IMR-90 (cell line): ENCODE results near the gene SOWAHC. TPM values are rescaled to one million over a fixed set of nuclear protein-coding genes. Genes with fewer than 3 reads are reported as not detected.

Experiments
- ATAC-seq: fragments of 200-7000 bp; cut with Tn5 transposase; 2 replicates; pipeline ENCODE4 v1.9.1; 2020; ENCODE audit warnings: low read depth, mild to moderate bottlenecking, moderate library complexity
- BruUV-seq: library from RNA; stranded (reverse); fragments of 400-500 nt; replicated peaks from 2 replicates; lab custom pipeline; 2021; lab: Mats Ljungman, UMichigan
- CTCF ChIA-PET: fragments of 300-600 bp; formaldehyde crosslinking; extraction: SDS; loops from one replicate; lab custom pipeline; 2021; ENCODE audit warnings: antibody characterized with exemption; lab: Yijun Ruan, JAX
- POLR2A ChIA-PET: fragments of 300-600 bp; sonication (Branson Sonifier 250); formaldehyde crosslinking; loops from one replicate; lab custom pipeline; 2022; ENCODE audit warnings: antibody characterized with exemption; ENCODE audit not compliant: unreplicated experiment; lab: Charles Lee
- DNase-seq: peaks from one replicate; pipeline ENCODE4 v3.0.0; 2013
- H2AFZ ChIP-seq: replicated peaks from 2 replicates; pipeline ENCODE3; 2013; ENCODE audit warnings: low read length, mild to moderate bottlenecking; ENCODE audit not compliant: poor library complexity
- H2AK5ac ChIP-seq: 2 replicates; pipeline ENCODE4 v1.6.1; 2013; ENCODE audit warnings: low read depth, low read length, inconsistent platforms
- H2AK9ac ChIP-seq: replicated peaks from 2 replicates; pipeline ENCODE3; 2013; ENCODE audit warnings: mild to moderate bottlenecking, low read depth, low read length, moderate library complexity; ENCODE audit not compliant: poor library complexity
- H2BK120ac ChIP-seq: 2 replicates; pipeline ENCODE4 v1.6.1; 2013; ENCODE audit warnings: low read depth, low read length, inconsistent platforms
- H2BK15ac ChIP-seq: 3 replicates; pipeline ENCODE4 v1.6.1; 2013; ENCODE audit warnings: low read depth, low read length, inconsistent platforms
- H2BK20ac ChIP-seq: 2 replicates; pipeline ENCODE4 v1.6.1; 2013; ENCODE audit warnings: low read depth, mild to moderate bottlenecking, inconsistent platforms, low read length, moderate library complexity
- H2BK5ac ChIP-seq: 2 replicates; pipeline ENCODE4 v1.6.1; 2013; ENCODE audit warnings: mild to moderate bottlenecking, low read depth, low read length, inconsistent platforms; ENCODE audit not compliant: poor library complexity, severe bottlenecking
- H3K14ac ChIP-seq: replicated peaks from 2 replicates; pipeline ENCODE4 v1.6.1; 2013; ENCODE audit warnings: low read depth, low read length, inconsistent platforms
- H3K18ac ChIP-seq: 2 replicates; pipeline ENCODE4 v1.6.1; 2013; ENCODE audit warnings: low read depth, low read length, control low read depth
- H3K23ac ChIP-seq: 2 replicates; pipeline ENCODE4 v1.6.1; 2013; ENCODE audit warnings: low read depth, low read length, inconsistent platforms
- H3K27ac ChIP-seq: 2 replicates; pipeline ENCODE4 v1.5.1; 2013; ENCODE audit warnings: mild to moderate bottlenecking, control low read depth, low read length; ENCODE audit not compliant: insufficient read depth
- H3K27me3 ChIP-seq: 2 replicates; pipeline ENCODE4 v1.6.1; 2013; ENCODE audit warnings: low read length; ENCODE audit not compliant: control insufficient read depth, insufficient read depth
- H3K36me3 ChIP-seq: 2 replicates; pipeline ENCODE4 v1.6.1; 2013; ENCODE audit warnings: low read length, mixed read lengths; ENCODE audit not compliant: control insufficient read depth, insufficient read depth
- H3K4ac ChIP-seq: 2 replicates; pipeline ENCODE4 v1.6.1; 2013; ENCODE audit warnings: low read depth, low read length, inconsistent platforms
- H3K4me1 ChIP-seq: 2 replicates; pipeline ENCODE4 v1.6.1; 2013; ENCODE audit warnings: low read length, mixed read lengths; ENCODE audit not compliant: control insufficient read depth, insufficient read depth
- H3K4me2 ChIP-seq: 2 replicates; pipeline ENCODE4 v1.6.1; 2013; ENCODE audit warnings: low read depth, mild to moderate bottlenecking, control low read depth, low read length, moderate library complexity
- H3K4me3 ChIP-seq: 2 replicates; pipeline ENCODE4 v1.5.1; 2013; ENCODE audit warnings: low read depth, mild to moderate bottlenecking, control low read depth, low read length, moderate library complexity; ENCODE audit not compliant: insufficient read depth
- H3K56ac ChIP-seq: 2 replicates; pipeline ENCODE4 v1.6.1; 2013; ENCODE audit warnings: low read length, inconsistent platforms; ENCODE audit not compliant: insufficient read depth; ENCODE audit errors: extremely low read depth
- H3K79me1 ChIP-seq, 2 experiments: 2 replicates each; pipeline ENCODE4 v1.6.1; 2013; ENCODE audit warnings: low read length in 2 of 2, inconsistent platforms in 1 of 2, low read depth in 1 of 2
- H3K9ac ChIP-seq: 2 replicates; pipeline ENCODE4 v1.6.1; 2013; ENCODE audit warnings: low read depth, low read length, control low read depth
- H3K9me1 ChIP-seq: 2 replicates; pipeline ENCODE4 v1.6.1; 2013; ENCODE audit warnings: low read length, inconsistent platforms; ENCODE audit not compliant: insufficient read depth
- H3K9me3 ChIP-seq: 2 replicates; pipeline ENCODE4 v1.6.1; 2013; ENCODE audit warnings: low read length; ENCODE audit not compliant: control insufficient read depth, insufficient read depth
- H4K20me1 ChIP-seq: 2 replicates; pipeline ENCODE4 v1.6.1; 2013; ENCODE audit warnings: low read length, inconsistent platforms; ENCODE audit not compliant: insufficient read depth
- H4K5ac ChIP-seq: 2 replicates; pipeline ENCODE4 v1.6.1; 2013; ENCODE audit warnings: mild to moderate bottlenecking, low read depth, low read length, control low read depth
- H4K8ac ChIP-seq, 2 experiments: 2 replicates each; pipeline ENCODE4 v1.6.1; 2013; ENCODE audit warnings: low read depth in 2 of 2, low read length in 2 of 2, control low read depth in 1 of 2, inconsistent platforms in 1 of 2
- H4K91ac ChIP-seq: 2 replicates; pipeline ENCODE4 v1.6.1; 2013; ENCODE audit warnings: low read depth, low read length, inconsistent platforms; ENCODE audit not compliant: insufficient read depth
- CEBPB ChIP-seq: IDR thresholded peaks from 2 replicates; pipeline ENCODE4 v1.6.1; 2012; ENCODE audit warnings: low read depth, low read length, improper control_type of control experiment
- CTCF ChIP-seq: conservative IDR thresholded peaks from 2 replicates; pipeline ENCODE4 v1.5.1; 2012; ENCODE audit warnings: mild to moderate bottlenecking, low read depth, low read length, improper control_type of control experiment
- NFE2L2 ChIP-seq: fragments of 150-350 bp; IDR thresholded peaks from 2 replicates; pipeline ENCODE4 v1.6.1; 2016; ENCODE audit warnings: low read depth, mild to moderate bottlenecking, low read length
- WGBS, 2 experiments: methylation state at CpG; one replicate each; pipeline versions ENCODE4 v1.1.5 to v1.1.7; 2013; ENCODE audit warnings: missing lambda C conversion rate in 2 of 2; ENCODE audit not compliant: insufficient read length in 1 of 2; ENCODE audit errors: extremely low coverage in 2 of 2; 5-methylcytosine and 5-hydroxymethylcytosine counted together
- dilution Hi-C: fragments of 300-500 bp; cut with HindIII; formaldehyde crosslinking; loops from one replicate; pipeline ENCODE4 v1.14.3; 2018; ENCODE audit warnings: low sequenced_read_pairs; ENCODE audit not compliant: unreplicated experiment
- in situ Hi-C: fragments of 300-500 bp; cut with MboI; formaldehyde crosslinking; loops from 3 replicates; pipeline ENCODE4 v1.14.3; 2019; ENCODE audit warnings: low sequenced_read_pairs, inconsistent platforms, mixed read lengths
- intact Hi-C: fragments of 100-400 bp; cut with micrococcal nuclease; formaldehyde crosslinking; loops from 2 replicates; pipeline ENCODE4 v1.10.0; 2022
- polyA plus RNA-seq, 3 experiments: library from polyadenylated mRNA; depleted of rRNA; stranded (reverse); fragments of >200 nt; gene quantifications; 2 replicates each; pipeline ENCODE4 v1.2.3, GENCODE V29; 2012; ENCODE audit warnings: low replicate concordance in 1 of 3
- total RNA-seq: library from RNA; depleted of rRNA; stranded (reverse); fragments of >200 nt; gene quantifications from 2 replicates; pipeline ENCODE4 v1.2.3, GENCODE V29; 2012

Gene SOWAHC
- total and polyA plus RNA-seq, 2 of the 4 experiments (the other 2 are of a cell fraction) = 3.2 to 4.8 TPM

DNA sequence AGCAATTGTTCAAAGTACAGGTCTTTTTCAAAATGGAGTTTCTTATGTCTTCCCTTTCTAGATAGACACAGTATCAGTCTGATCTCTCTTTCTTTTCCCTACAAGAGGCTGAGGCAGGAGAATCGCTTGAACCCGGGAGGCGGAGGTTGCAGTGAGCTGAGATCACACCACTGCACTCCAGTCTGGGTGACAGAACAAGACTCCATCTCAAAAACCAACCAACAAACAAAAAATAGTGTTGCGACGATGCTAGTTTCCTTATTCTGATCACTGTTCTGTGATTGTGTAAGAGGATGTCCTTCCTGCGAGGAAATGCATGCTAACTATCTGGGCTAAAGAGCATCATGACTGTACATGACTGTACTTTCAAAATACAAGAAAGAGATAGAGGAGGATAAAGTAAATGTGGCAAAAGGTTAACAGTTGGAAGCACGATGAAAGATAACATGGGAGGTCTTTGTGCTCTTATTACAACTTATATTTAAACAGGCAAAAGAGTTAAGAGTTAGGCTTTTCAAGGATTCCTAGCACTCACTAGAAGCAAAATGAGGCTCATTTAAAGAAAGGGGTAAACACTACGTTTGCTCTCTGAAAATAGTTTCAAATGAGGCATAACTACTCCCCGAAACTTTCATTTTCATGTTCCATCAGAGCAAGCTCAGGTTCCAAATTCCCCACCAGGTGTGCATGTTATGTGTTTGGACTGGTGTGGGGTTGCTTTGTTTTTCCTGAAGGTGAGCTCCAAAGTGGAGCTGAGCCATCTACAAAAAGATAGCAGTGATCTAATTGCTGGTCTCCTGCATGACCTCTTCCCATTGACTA lies 23.8 kb downstream of the SOWAHC start:
- Histone ChIP-seq H3K18ac (peak overlapping the region; percentile 35; the same call in 1 of the 2 replicates), H3K9me3 (no peaks in the 10 kb centered on the region), H3K9ac (no peak overlapping the region), H4K91ac (no peak overlapping the region), H3K9me1 (no peaks in the 10 kb centered on the region), H3K14ac (no peak overlapping the region), H3K27me3 (no peaks in the 10 kb centered on the region), H2AFZ (peak overlapping the region; percentile 43), H3K79me1 (no peaks in the 10 kb centered on the region), H3K4ac (no peak overlapping the region), H3K36me3 (no peaks in the 10 kb centered on the region), H2AK9ac (no peak overlapping the region), H2BK5ac (no peak overlapping the region), H3K56ac (no peak overlapping the region), H2AK5ac (no peak overlapping the region), H2BK20ac (no peak overlapping the region), H4K5ac (no peak overlapping the region), H3K27ac (no peak overlapping the region), H3K4me3 (no peak overlapping the region), H2BK120ac (no peak overlapping the region), H4K20me1 (no peaks in the 10 kb centered on the region), H4K8ac (peak overlapping the region in 1 of 2 experiments; percentile 60; a peak in 2 of 4 replicates), H2BK15ac (no peak overlapping the region), H3K4me2 (peak overlapping the region; percentile 40; the same call in 1 of the 2 replicates), H3K4me1 (peaks cover 4% of the 10 kb centered on the region; the same call in 1 of the 2 replicates), H3K23ac (no peak overlapping the region)
- peak; percentile 74 for ATAC-seq
- dilution Hi-C loops (no loop called here), intact Hi-C loops (no loop called here), in situ Hi-C loops (no loop called here)
- CTCF ChIA-PET = interaction anchor here (0.5 kb wide), 1 partner anchor 8 kb away, joined by 6 read pairs; no protein-coding TSS in a partner anchor
- TF ChIP-seq CTCF (no peak), CEBPB (peak; percentile 87), NFE2L2 (peak; percentile 25; the same call in 1 of the 2 replicates)
- no CpG with 5 or more reads among the region's 9 CpGs for WGBS, 2 experiments
- POLR2A ChIA-PET = no interaction called here
- DNase-seq = peak; percentile 65
- no TSS peak for BruUV-seq
